PFSK-1 (cell line): ENCODE results near the gene TBC1D21.

Experiments
- FOXP2 ChIP-seq: optimal IDR thresholded peaks from 2 replicates; pipeline ENCODE3; 2011; ENCODE audit warnings: borderline replicate concordance, control low read depth, inconsistent platforms; ENCODE audit not compliant: insufficient read depth; ENCODE audit errors: extremely low read length, extremely low read depth
- POLR2AphosphoS5 ChIP-seq: IDR thresholded peaks from 2 replicates; pipeline ENCODE4 v1.6.1; 2012; ENCODE audit warnings: low read depth, mild to moderate bottlenecking, control low read depth, low read length, moderate library complexity
- SIN3A ChIP-seq: IDR thresholded peaks from 2 replicates; pipeline ENCODE4 v1.6.1; 2012; ENCODE audit warnings: mild to moderate bottlenecking, low read length, moderate library complexity, borderline replicate concordance; ENCODE audit not compliant: insufficient read depth
- TAF1 ChIP-seq: IDR thresholded peaks from 2 replicates; pipeline ENCODE4 v1.6.1; 2012; ENCODE audit warnings: low read length, control low read depth, borderline replicate concordance; ENCODE audit not compliant: insufficient read depth
- TF ChIP-seq, protein P1 (sequence below), 2 experiments: IDR thresholded peaks; 2 replicates each; pipeline versions ENCODE4 v1.6.1 to v1.8.0; 2011 to 2012; ENCODE audit warnings: low read depth in 2 of 2, low read length in 2 of 2, control low read depth in 1 of 2, inconsistent platforms in 1 of 2, mild to moderate bottlenecking in 1 of 2, moderate library complexity in 1 of 2; ENCODE audit not compliant: insufficient read depth in 1 of 2

- TF ChIP-seq POLR2AphosphoS5 (no peak), TAF1 (no peak), SIN3A (no peak), FOXP2 (no peak)
- TF ChIP-seq, protein P1, sequence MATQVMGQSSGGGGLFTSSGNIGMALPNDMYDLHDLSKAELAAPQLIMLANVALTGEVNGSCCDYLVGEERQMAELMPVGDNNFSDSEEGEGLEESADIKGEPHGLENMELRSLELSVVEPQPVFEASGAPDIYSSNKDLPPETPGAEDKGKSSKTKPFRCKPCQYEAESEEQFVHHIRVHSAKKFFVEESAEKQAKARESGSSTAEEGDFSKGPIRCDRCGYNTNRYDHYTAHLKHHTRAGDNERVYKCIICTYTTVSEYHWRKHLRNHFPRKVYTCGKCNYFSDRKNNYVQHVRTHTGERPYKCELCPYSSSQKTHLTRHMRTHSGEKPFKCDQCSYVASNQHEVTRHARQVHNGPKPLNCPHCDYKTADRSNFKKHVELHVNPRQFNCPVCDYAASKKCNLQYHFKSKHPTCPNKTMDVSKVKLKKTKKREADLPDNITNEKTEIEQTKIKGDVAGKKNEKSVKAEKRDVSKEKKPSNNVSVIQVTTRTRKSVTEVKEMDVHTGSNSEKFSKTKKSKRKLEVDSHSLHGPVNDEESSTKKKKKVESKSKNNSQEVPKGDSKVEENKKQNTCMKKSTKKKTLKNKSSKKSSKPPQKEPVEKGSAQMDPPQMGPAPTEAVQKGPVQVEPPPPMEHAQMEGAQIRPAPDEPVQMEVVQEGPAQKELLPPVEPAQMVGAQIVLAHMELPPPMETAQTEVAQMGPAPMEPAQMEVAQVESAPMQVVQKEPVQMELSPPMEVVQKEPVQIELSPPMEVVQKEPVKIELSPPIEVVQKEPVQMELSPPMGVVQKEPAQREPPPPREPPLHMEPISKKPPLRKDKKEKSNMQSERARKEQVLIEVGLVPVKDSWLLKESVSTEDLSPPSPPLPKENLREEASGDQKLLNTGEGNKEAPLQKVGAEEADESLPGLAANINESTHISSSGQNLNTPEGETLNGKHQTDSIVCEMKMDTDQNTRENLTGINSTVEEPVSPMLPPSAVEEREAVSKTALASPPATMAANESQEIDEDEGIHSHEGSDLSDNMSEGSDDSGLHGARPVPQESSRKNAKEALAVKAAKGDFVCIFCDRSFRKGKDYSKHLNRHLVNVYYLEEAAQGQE (IDR thresholded peaks at IDR 0.05; ENCODE audit: insufficient read depth in 1 of 2, low read depth in 2 of 2, low read length in 2 of 2), result no peak
Observed at GRCh38 chr15:73866481-73866880, 6.9 kb upstream of the TBC1D21 start.
